Right lobe of liver (tissue), 4 donors: Measurements from ENCODE around the gene WNT7A.

Source experiments
- CTCF ChIP-seq, 4 donors: fragments of 200-600 bp in 3 of 4; fragments of 450-650 bp in 1 of 4; IDR thresholded peaks; one replicate each; pipeline versions ENCODE4 v1.5.1 to v1.8.0; 2016 to 2022; ENCODE audit warnings: antibody characterized with exemption in 4 of 4, mild to moderate bottlenecking in 2 of 4
- POLR2A ChIP-seq: fragments of 450-650 bp; IDR thresholded peaks from one replicate; pipeline ENCODE4 v1.6.1; 2017; ENCODE audit warnings: antibody characterized with exemption, mild to moderate bottlenecking
- donor health status: DM: no; HTN: no; CAD: no.
- donor health status: DM: no; HTN: no; CAD: no.
- donor health status: DM: no; HTN: yes; CAD: no.

DNA sequence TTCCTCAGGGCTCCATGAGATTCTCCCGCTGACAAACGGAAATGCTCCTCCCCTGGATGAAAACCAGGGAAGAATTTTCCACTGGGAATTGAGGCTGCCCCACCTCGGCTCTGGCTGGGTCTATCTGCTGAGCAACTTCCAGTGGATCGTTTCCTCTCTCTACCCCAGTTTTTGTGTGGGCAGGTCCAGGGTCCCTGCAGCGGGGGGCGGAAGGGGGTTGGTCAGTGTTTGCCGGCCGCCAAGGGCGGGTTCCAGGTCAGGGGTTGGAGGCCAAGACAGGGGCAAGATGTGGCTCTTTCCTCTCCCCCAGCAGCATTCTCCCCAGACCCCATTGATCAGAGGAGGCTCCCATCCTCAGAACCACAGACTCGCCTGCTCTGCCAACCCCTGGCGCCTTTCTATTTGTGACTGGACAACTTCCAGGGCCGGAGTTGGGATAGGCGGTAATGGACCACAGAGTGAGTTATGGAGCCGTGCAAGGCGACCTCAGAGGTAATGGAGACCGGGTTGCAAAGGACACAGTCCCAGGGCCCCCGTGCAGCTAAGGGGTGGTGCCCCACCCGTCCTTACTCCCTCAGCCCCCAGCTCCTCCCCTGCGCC, 92.2 kb downstream of the WNT7A start:
- TF ChIP-seq POLR2A: no peak
- no peak for TF ChIP-seq CTCF (IDR thresholded peaks at IDR 0.05)
